ENCODE data around the gene SNX8.

Gene SNX8

DNA sequence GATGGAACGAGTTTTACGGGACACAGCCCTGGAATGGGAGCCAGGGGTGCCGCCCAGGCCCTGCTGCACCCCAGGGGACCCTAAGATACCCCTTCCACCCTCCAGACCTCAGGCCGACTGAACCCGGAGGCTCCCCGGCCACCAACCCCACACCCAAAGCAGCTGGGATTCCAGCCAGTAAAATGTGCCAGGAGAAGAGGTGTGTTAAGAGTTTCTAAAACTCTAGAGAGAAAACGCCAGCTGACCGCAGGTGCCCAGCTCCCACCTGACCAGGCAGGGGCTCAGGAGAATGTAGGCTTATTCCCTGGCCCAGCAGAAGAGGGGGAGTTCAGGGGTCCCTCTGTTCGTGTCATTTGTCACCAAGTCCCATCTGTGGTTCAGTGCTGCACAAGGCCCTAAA lies 54.8 kb downstream of the SNX8 start:
- DNase-seq = no peak

DNA sequence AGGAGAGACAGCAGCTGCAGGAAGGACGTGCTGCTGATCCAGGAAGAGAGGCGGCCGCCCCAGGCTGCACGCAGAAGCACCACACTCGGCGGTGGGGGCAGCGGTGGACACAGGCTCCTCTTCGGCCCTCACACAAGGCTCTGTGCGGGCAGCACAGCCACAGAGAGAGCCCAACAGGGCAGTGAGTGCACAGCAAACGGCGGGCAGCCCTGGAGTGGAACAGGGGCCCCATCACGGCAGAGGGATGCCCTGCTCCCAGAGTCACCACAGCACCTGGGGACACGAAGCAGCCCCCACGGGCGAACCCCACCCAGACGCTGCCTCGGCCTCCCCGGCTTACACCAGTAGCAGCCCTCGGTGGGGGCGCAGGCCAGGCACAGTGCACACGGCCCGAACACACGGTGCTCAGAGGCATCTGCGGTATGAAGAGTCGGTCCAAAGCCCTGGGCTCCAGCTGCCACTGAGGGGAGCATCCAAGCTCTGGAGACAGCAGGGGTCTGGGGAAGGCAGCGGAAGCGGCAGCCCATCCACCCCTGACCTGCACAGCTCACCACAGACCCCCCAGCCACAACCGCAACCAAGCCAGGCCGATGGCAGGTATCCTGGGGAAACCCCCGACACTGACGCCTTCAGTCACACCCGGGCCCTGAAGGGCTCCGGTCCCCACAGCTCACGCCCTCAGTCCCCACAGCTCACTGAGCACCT lies 55.4 kb downstream of the SNX8 start:
- no peak for DNase-seq

- no peak for DNase-seq
Measured at GRCh38 chr7:2257651-2258050, 56.6 kb downstream of the SNX8 start.

DNA sequence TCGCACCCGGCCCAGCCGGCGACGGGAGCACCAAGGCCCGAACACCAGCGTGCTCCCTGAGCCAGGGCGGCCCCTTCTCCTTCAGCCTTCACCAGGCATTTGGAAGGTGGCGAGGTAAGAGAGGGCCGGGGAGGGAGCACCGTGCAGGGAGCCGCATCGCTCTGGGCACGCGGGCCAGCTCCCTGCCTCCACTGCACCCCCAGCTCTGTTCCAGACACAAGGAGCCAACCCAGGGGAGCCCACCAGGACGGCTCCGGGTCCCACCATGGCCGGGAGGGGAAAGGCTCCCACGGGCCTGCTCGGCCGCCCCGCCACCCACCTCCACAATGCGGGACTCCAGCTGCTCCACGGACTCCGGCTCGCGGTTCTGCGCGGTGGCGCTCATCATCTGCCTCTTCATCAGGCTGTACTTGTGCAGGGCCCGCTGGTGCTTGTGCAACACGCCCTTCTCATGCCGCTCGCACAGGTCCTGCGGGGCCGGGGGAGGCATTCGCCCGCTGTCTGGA lies 57.1 kb downstream of the SNX8 start:
- no peak for DNase-seq

DNA sequence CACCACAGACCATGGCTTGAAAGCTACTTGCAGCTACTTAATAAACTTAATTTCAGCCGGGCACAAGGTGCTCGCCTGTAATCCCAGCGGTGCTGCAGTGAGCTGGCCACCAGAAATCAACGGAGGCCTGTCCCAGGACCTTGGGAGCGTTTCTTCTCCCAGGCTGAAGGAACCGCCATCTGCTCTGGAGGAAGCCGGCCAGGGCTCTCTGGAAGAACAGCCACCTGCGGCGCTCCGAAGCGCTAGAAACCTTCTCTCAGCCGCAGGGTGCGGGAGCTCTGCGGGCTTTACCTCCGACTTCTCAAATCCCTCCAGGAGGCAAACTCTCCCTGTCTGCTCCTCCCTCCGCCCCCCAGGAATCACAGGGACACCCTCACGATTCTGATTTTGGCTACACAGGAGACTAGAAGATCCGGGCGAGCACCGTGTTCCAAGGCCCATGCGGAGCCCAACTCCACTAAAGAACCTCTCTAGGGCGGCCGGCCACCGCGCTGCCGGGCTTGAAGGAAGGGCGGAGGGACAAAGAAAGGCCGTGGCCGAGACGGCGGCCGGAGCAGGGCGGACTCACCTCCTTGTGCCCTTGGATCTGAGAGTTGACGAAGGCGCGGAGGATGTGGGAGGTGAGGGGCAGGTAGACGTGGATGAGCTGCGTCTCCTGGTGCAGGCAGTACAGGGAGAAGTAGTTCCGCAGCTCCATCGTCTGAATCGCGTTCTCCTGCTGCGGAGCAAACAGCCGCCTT lies 57.8 kb downstream of the SNX8 start:
- no peak for DNase-seq

DNA sequence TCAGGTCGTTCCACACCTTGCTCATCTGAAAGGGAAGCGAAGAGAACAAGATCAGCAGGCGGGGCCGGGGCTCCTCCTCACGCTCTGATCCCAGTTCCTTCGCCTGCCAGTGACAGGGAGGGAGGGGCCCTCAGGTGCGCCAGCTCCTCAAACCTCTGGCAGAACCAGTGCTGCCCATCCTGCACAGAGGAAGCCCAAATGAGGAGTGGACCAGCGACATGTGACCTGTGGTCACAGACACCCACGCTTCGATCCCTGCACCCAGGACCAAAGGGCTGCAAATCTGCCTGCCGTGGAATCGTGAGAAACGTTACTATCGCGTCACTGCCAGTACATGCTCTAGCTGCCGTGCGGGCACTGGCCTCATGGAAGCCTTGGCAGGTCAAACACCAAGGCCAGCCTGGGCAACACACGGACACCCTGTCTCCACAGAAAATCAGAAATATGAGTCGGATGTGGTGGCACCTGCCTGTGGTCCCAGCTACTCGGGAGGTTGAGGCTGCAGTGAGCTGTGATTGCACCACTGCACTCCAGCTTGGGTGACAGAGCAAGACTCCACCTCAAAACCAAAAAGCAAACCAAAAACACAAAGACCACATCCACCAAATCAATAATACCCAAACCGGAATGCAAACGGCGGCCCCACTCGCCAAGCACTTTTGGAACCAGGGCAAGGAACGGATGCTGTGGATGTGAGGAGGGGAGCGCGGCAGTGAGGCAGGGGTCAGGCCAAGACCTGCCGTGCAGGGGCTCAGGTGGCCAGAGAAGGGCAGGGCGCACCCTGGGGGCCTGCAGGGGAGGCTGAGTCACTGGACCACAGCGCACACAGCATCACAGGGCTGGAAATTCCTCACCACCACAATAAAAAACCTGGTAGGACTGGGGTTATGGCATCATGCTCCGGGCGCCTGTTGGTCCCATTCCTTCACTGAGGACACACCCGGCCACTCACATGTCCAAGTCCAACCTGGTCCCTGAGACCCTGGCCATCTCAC lies 58.8 kb downstream of the SNX8 start:
- DNase-seq = no peak

DNA sequence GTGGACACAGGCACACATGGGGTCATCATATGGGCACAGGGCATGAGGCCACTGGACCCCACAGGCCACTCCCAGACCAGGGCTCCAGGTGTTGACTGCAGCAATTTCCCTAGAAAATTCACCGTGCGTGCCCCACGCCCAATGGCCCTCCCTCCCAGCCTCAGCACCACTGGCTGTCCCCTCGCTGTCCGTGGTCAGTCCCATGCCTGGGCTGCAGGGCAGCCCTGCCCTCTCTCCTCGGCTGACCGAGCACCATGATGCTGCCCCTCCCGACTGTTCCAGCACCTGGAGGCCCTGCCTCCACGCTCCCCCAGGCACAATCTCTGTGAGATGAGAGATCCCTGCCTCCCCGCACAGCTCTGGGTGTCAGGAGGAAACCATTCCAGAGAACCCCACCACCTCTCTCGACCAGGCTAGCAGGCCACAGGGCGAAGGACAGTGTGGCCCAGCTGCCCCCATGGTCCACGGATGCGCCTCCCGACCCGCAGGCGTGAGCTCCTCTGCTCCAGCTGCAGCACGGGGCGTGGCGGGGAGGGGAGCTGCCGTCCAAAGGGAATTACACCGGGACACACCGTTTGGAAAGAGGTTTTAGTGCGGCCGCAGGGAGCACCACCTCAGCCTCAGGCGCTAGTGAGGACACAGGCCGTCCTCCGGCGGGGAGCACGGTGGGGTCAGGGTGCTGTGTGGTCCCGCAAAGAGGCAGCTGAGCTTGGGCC lies 59.7 kb downstream of the SNX8 start:
- no peak for DNase-seq

DNA sequence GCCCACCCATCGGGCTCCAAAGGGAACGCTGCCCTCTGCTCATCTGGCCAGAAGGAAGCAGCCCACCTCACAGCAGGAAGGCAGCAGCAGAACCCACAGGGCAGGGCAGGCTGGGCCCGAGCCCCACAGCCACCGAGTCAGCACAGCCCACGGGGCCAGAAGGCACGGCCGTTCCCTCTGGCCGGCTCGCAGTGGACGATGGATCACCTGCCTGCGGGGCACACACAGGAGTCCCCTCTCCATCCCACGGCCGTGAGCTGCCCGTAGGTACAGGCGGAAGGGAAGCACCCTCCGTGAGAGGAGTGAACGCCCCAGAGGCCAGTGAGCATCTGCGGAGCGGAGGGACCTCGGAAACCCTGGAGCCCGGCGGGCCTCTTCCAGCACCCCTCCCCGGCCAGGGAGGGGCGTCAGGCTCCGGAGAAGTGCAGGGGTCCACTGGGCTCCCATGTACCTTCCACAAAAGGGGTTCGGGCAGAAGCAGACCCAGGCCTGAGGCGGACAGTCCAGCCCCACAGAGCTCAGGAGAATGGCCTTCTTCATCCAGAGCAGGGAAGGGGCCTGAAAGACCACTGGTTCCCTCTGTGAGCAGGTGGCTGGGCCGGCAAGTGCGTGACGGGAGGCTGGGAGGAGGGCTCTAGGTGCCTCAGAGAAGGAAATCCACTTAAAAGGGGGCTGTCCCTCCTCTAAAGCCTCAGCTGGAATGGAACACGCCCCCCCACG lies 60.6 kb downstream of the SNX8 start:
- no peak for DNase-seq

- no peak for DNase-seq
Measured at GRCh38 chr7:2253021-2253420, 61.2 kb downstream of the SNX8 start.

GRCh38 chr7:2251841-2252771 lies 62.1 kb downstream of the SNX8 start:
- no peak for DNase-seq

GRCh38 chr7:2251381-2251780 lies 62.9 kb downstream of the SNX8 start:
- no peak for DNase-seq

GRCh38 chr7:2249744-2250323 lies 64.4 kb downstream of the SNX8 start:
- no peak for DNase-seq

- DNase-seq = no peak
Measured at GRCh38 chr7:2248984-2249694, 65.1 kb downstream of the SNX8 start.

DNA sequence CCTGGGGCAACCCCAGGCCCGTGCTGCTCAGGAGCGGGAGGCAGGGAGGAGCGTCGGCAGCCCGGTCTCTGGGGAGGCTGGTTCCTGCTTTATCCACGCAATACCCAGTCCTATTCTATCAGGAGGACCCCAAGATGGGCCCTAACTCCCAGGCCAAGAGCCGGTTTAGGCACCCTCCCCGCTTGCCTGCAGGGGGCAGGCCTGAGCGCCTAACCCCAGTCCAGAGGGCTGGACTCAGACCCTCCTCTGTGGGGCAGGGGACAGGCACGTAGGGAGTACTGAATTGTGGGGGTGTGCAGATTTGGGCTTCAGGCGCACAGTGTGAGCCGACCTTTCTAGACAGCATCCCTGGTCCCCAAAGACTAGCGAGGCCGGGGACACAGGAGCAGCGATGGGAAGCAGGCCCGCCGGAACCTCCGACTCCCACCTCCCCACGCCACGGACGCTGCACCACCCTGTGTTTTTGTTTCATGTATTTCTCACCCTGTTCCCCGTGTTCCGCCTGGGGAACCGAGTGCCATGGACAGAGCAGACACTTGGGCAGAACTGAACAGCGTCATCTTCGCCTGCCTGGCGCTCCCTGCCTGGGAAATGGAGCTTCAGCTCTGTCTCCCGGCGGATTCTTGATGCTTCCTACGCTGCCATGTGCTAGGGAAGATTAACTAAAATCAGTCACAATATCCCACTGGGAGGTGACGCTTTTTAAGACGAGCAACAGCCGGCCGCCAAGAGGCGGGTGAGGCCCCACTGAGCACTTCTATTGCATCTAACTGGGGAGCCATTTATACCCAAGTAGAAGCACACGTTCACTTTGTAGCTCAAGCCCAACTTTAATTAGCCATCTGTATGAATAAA lies 66.9 kb downstream of the SNX8 start:
- DNase-seq = no peak

- no peak for DNase-seq
Measured at GRCh38 chr7:2245883-2246675, 68.2 kb downstream of the SNX8 start.

DNA sequence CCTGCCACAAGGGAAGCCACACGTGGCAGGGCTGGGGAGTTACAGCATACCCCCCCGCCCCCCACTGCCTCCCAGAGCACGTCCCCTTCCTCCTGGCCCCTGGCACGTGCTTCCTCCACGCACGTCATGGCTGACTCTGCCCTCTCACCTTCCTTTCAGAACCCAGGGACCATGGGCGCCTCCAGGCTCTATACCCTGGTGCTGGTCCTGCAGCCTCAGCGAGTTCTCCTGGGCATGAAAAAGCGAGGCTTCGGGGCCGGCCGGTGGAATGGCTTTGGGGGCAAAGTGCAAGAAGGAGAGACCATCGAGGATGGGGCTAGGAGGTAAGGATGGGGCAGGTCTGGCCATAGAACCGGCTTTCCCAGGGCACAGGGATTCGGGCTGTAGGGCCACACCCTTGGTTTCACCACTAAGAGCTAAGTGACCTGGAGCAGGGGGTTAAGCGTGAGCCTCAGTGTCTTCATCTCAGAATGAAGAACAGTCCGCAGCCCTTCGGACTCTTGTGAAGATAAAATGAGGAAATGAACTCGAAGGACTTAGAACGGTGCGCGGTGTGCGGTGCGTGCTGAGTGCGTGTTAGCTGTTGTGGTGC lies 69.7 kb downstream of the SNX8 start:
- DNase-seq = no peak

GRCh38 chr7:2243458-2243857 lies 70.8 kb downstream of the SNX8 start:
- no peak for DNase-seq
